ENCODE results near the gene GNG12. TPM values are rescaled to one million over a fixed set of nuclear protein-coding genes. Genes with fewer than 3 reads are reported as not detected.
A peak's percentile ranks its signal among the peaks of the same experiment; 100 is the strongest.

Gene GNG12
- total and polyA plus RNA-seq, 10 donors: 15.2 to 102 (median 76.2) TPM

DNA sequence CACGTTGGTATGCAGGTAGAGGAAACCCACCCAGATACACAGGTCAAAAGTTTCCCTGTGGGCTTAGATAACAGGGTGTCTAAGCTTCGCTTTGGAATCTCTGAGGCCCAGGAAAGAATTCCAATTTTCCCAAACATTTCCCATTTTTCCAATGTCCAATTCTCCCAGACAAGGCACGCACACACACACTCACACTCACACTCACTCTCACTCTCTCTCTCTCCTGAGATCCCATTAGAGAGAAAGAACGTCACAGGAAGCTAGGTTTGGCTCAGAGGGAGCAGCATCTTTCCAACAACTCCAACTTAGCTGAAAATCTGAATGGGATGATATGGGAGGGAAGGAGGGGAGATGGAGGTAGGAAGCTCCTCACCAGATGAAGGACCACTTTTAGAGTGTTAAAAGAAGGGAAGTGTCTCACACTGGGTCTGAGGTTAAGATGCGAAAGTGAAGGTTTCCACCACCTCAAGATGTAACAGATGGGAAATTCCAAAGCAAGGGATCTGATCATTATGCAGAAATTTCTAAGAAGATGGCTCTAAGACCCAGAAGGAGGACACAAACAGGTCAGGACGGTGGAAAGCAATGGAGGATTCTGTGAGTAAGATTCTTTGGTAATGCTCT is 63.5 kb downstream of the GNG12 start:
- Histone ChIP-seq H3K4me3 (no peak overlapping the region), H3K27me3 (replicated peaks in 1 of 7) (peaks cover 0 to 11% (median 0%) of the 10 kb centered on the region in 7 donors), H3K9me3 (no peaks in the 10 kb centered on the region), H3K27ac (no peak overlapping the region), H3K36me3 (no peaks in the 10 kb centered on the region), H3K4me1 (peaks cover 0 to 20% (median 10%) of the 10 kb centered on the region in 6 donors)
- intact Hi-C loops (cut with DNase I; ENCODE audit: low total_unique reads): loop anchor here (10.0 kb wide), 2 partner anchors 65 to 345 kb away; partner anchors contain the start of gene GNG12
- DNase-seq: no peak
- TF ChIP-seq POLR2A (IDR thresholded peaks at IDR 0.05) (no peak), POLR2AphosphoS5 (IDR thresholded peaks at IDR 0.05) (no peak)
- TF ChIP-seq, protein P1, sequence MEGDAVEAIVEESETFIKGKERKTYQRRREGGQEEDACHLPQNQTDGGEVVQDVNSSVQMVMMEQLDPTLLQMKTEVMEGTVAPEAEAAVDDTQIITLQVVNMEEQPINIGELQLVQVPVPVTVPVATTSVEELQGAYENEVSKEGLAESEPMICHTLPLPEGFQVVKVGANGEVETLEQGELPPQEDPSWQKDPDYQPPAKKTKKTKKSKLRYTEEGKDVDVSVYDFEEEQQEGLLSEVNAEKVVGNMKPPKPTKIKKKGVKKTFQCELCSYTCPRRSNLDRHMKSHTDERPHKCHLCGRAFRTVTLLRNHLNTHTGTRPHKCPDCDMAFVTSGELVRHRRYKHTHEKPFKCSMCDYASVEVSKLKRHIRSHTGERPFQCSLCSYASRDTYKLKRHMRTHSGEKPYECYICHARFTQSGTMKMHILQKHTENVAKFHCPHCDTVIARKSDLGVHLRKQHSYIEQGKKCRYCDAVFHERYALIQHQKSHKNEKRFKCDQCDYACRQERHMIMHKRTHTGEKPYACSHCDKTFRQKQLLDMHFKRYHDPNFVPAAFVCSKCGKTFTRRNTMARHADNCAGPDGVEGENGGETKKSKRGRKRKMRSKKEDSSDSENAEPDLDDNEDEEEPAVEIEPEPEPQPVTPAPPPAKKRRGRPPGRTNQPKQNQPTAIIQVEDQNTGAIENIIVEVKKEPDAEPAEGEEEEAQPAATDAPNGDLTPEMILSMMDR (IDR thresholded peaks at IDR 0.05 in 8 of 11, conservative IDR thresholded peaks at IDR 0.05 in 3 of 11): no peak
- WGBS, 5 donors: 74 to 86% (median 78%) methylated on average over 6 of the region's 6 CpGs

DNA sequence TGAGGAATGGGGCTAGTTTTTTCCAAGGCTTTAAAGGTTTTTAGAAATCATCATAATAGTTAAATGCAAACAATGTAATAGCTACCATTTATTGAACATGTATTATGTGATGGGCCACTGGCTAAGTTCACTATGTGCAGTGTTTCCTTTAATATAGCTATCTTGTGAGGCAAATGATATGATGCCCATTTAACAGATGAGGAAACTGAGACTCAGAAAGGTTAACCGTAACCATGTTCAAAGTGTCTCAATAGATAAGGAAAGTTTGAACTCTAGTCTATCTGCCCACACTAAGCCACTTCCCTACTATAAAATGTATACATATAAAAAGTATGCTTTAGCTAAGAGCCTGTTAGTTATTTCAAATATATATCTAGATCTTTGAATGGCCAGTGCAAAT is 64.8 kb downstream of the GNG12 start:
- peaks cover 0 to 21% (median 0%) of the 10 kb centered on the region in 7 donors for H3K27me3 ChIP-seq (replicated peaks in 1 of 7)
- 90 to 97% (median 93%) methylated on average over 1 of the region's 1 CpG for WGBS, 5 donors
- TF ChIP-seq POLR2AphosphoS5 (IDR thresholded peaks at IDR 0.05): no peak
- TF ChIP-seq POLR2A (IDR thresholded peaks at IDR 0.05): no peak
- TF ChIP-seq, protein P1 (IDR thresholded peaks at IDR 0.05 in 8 of 11, conservative IDR thresholded peaks at IDR 0.05 in 3 of 11): no peak
- no peak overlapping the region for H3K27ac ChIP-seq
- peaks cover 0 to 20% (median 10%) of the 10 kb centered on the region in 6 donors for H3K4me1 ChIP-seq
- no peak for DNase-seq
- no peaks in the 10 kb centered on the region for H3K36me3 ChIP-seq
- intact Hi-C loops (cut with DNase I; ENCODE audit: low total_unique reads): loop anchor here (10.0 kb wide), 2 partner anchors 66 to 346 kb away; partner anchors contain the start of gene GNG12
- no peaks in the 10 kb centered on the region for H3K9me3 ChIP-seq
- H3K4me3 ChIP-seq: no peak overlapping the region

DNA sequence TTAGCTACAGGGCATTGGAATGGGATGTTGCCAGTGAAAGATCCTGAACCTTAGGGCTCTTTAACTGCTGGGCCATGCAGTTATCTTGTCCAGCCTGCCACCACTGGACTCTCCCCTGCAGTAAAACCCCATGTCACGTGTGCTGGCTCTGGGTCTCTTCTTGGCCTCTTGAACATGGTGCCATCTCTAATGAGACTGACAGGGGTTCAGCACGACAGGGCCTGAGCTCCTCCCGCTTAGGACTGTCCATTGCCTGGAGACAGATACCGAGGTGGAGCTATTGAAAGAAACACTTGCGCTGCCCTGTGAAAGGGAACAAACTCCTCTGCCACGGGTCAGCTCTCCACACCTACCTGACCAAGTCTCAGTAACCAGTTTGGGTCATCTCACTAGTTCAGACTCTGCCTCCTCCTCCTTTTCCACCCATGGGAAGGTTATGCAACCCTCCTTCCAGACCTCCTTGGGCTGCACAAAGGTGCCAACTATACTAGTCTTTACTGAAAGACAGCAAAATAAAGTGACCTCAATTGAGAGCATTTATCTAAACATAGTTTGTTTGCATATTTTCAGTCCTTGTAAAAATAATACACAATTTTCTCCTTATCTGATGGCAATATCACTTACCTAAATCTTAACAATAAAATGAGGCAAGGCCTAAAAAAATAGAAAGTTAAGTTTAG is 66.0 kb downstream of the GNG12 start:
- Histone ChIP-seq H3K27ac (peak overlapping the region in 4 of 8 donors; percentile 26 to 70 (median 47)), H3K4me3 (no peak overlapping the region), H3K4me1 (peaks cover 0 to 20% (median 10%) of the 10 kb centered on the region in 6 donors), H3K9me3 (no peaks in the 10 kb centered on the region), H3K27me3 (replicated peaks in 1 of 7) (peaks cover 0 to 22% (median 0%) of the 10 kb centered on the region in 7 donors), H3K36me3 (no peaks in the 10 kb centered on the region)
- 79 to 90% (median 86%) methylated on average over 6 of the region's 6 CpGs for WGBS, 5 donors
- intact Hi-C loops (cut with DNase I; ENCODE audit: low total_unique reads): loop anchor here (10.0 kb wide), 2 partner anchors 68 to 348 kb away; partner anchors contain the start of gene GNG12
- TF ChIP-seq, protein P1 (IDR thresholded peaks at IDR 0.05 in 8 of 11, conservative IDR thresholded peaks at IDR 0.05 in 3 of 11): no peak
- TF ChIP-seq POLR2AphosphoS5 (IDR thresholded peaks at IDR 0.05) (no peak), POLR2A (IDR thresholded peaks at IDR 0.05) (no peak)
- no peak for DNase-seq
